Breast epithelium (tissue), 4 donors: Measurements from ENCODE around the gene PPP1R7. TPM values are rescaled to one million over a fixed set of nuclear protein-coding genes. Genes with fewer than 3 reads are reported as not detected.

Source experiments
- DNase-seq, 2 donors: peaks; one replicate each; pipeline ENCODE4 v3.0.0-alpha.2; 2019; ENCODE audit warnings: low spot score in 2 of 2
- H3K27ac ChIP-seq, 2 donors: fragments of 200-600 bp; sonication (generic) in 1 of 2; one replicate each; pipeline ENCODE4 v1.5.1; 2016 to 2019; ENCODE audit warnings: mild to moderate bottlenecking in 1 of 2
- H3K27me3 ChIP-seq, 2 donors: fragments of 200-600 bp; sonication (generic) in 1 of 2; one replicate each; pipeline versions ENCODE4 v1.5.1 to v1.6.0; 2017 to 2019; ENCODE audit warnings: control low read depth in 1 of 2, mild to moderate bottlenecking in 1 of 2
- H3K36me3 ChIP-seq: fragments of 200-600 bp; one replicate; pipeline ENCODE4 v1.5.1; 2019
- H3K4me1 ChIP-seq, 2 donors: fragments of 200-600 bp; sonication (generic); one replicate each; pipeline ENCODE4 v1.5.1; 2016 to 2019; ENCODE audit warnings: control low read depth in 1 of 2
- H3K4me3 ChIP-seq, 3 donors: fragments of 200-600 bp; sonication (generic); 1 replicate in 2 of 3; 2 replicates in 1 of 3; pipeline ENCODE4 v1.5.1; 2016 to 2019; ENCODE audit warnings: mild to moderate bottlenecking in 3 of 3, moderate library complexity in 2 of 3
- H3K9me3 ChIP-seq, 2 donors: fragments of 200-600 bp; sonication (generic) in 1 of 2; one replicate each; pipeline ENCODE4 v1.5.1; 2016 to 2019; ENCODE audit warnings: control low read depth in 1 of 2
- CTCF ChIP-seq, 3 donors: fragments of 450-650 bp; IDR thresholded peaks; one replicate each; pipeline ENCODE4 v1.5.1; 2016 to 2017; ENCODE audit warnings: antibody characterized with exemption in 3 of 3, mild to moderate bottlenecking in 3 of 3, moderate library complexity in 3 of 3
- POLR2A ChIP-seq: fragments of 450-650 bp; IDR thresholded peaks from one replicate; pipeline ENCODE4 v1.6.1; 2016; ENCODE audit warnings: antibody characterized with exemption, mild to moderate bottlenecking, moderate library complexity
- POLR2AphosphoS5 ChIP-seq, 3 donors: sonication (generic); formaldehyde crosslinking; IDR thresholded peaks; one replicate each; pipeline ENCODE4 v1.6.1; 2017; ENCODE audit warnings: antibody characterized with exemption in 3 of 3
- intact Hi-C: fragments of 100-400 bp; cut with DNase I; formaldehyde crosslinking; loops from one replicate; pipeline ENCODE4 v1.15.1; 2023; ENCODE audit warnings: low total_unique reads
- total RNA-seq, 3 donors: library from RNA; depleted of rRNA; stranded (reverse); fragments of >200 nt; gene quantifications; one replicate each; pipeline ENCODE4 v1.1.0, GENCODE V29; 2016

The PPP1R7 gene
- total RNA-seq, 3 donors from 2014 or later = 39.4 to 50.9 (median 43.6) TPM

GRCh38 chr2:241215421-241215820 is 65.2 kb downstream of the PPP1R7 start:
- H3K27ac ChIP-seq = no peak overlapping the region
- intact Hi-C loops = no loop called here
- no peaks in the 10 kb centered on the region for H3K36me3 ChIP-seq
- no peak for TF ChIP-seq POLR2AphosphoS5 (IDR thresholded peaks at IDR 0.05)
- no peak for TF ChIP-seq POLR2A
- no peak for TF ChIP-seq CTCF (IDR thresholded peaks at IDR 0.05)
- no peaks in the 10 kb centered on the region for H3K9me3 ChIP-seq
- peaks cover 0 to 6% of the 10 kb centered on the region in 2 donors for H3K4me1 ChIP-seq
- no peak overlapping the region for H3K4me3 ChIP-seq
- DNase-seq = no peak
- no peaks in the 10 kb centered on the region for H3K27me3 ChIP-seq

- Histone ChIP-seq H3K9me3 (no peaks in the 10 kb centered on the region), H3K27me3 (no peaks in the 10 kb centered on the region), H3K27ac (no peak overlapping the region), H3K36me3 (no peaks in the 10 kb centered on the region), H3K4me3 (no peak overlapping the region), H3K4me1 (peaks cover 0 to 6% of the 10 kb centered on the region in 2 donors)
- DNase-seq = no peak
- intact Hi-C loops = no loop called here
- TF ChIP-seq CTCF (IDR thresholded peaks at IDR 0.05) (no peak), POLR2A (no peak), POLR2AphosphoS5 (IDR thresholded peaks at IDR 0.05) (no peak)
Measured at GRCh38 chr2:241216211-241216761, 66.0 kb downstream of the PPP1R7 start.

GRCh38 chr2:241217320-241218031 is 67.2 kb downstream of the PPP1R7 start:
- intact Hi-C loops = no loop called here
- Histone ChIP-seq H3K36me3 (no peaks in the 10 kb centered on the region), H3K27ac (peak overlapping the region; percentile 88 to 90), H3K4me1 (peaks cover 0 to 6% of the 10 kb centered on the region in 2 donors), H3K4me3 (peak overlapping the region; percentile 32 to 68 (median 57)), H3K9me3 (no peaks in the 10 kb centered on the region), H3K27me3 (no peaks in the 10 kb centered on the region)
- TF ChIP-seq POLR2A = no peak
- TF ChIP-seq CTCF (IDR thresholded peaks at IDR 0.05) = peak in 2 of 3 donors; percentile 19 to 21
- TF ChIP-seq POLR2AphosphoS5 (IDR thresholded peaks at IDR 0.05) = peak in 2 of 3 donors; percentile 29 to 41
- peak; percentile 67 to 69 for DNase-seq

- H3K27me3 ChIP-seq = no peaks in the 10 kb centered on the region
- DNase-seq = peak in 1 of 2 donors; percentile 33
- intact Hi-C loops = no loop called here
- H3K36me3 ChIP-seq = no peaks in the 10 kb centered on the region
- peak overlapping the region; percentile 71 to 87 for H3K27ac ChIP-seq
- no peaks in the 10 kb centered on the region for H3K9me3 ChIP-seq
- H3K4me3 ChIP-seq = peak overlapping the region; percentile 49 to 88 (median 73)
- TF ChIP-seq POLR2A (no peak), CTCF (IDR thresholded peaks at IDR 0.05) (peak in 1 of 3 donors; percentile 12)
- peaks cover 0 to 6% of the 10 kb centered on the region in 2 donors for H3K4me1 ChIP-seq
Measured at GRCh38 chr2:241218131-241219029, 68.1 kb downstream of the PPP1R7 start.
